ENCODE data around the gene MRPS22.
A peak's percentile ranks its signal among the peaks of the same experiment; 100 is the strongest.
"Not testable (repeated sequence)": the region's sequence is repeated elsewhere in the genome, so short reads cannot be mapped to it uniquely, and the experiment has no call there.

The MRPS22 gene

GRCh38 chr3:139342054-139342453 is 1.8 kb upstream of the MRPS22 start:
- DNase-seq = no peak

- DNase-seq = no peak
Observed at GRCh38 chr3:139346771-139347170, 3.0 kb downstream of the MRPS22 start.

GRCh38 chr3:139353920-139354556 is 10.2 kb downstream of the MRPS22 start:
- no peak for DNase-seq

GRCh38 chr3:139354661-139355060 is 10.8 kb downstream of the MRPS22 start:
- DNase-seq = no peak

- DNase-seq = no peak
Observed at GRCh38 chr3:139355476-139355875, 11.7 kb downstream of the MRPS22 start.

- no peak for DNase-seq
Observed at GRCh38 chr3:139355891-139356290, 12.1 kb downstream of the MRPS22 start.

- no peak for DNase-seq
Observed at GRCh38 chr3:139357899-139358298, 14.1 kb downstream of the MRPS22 start.

GRCh38 chr3:139358841-139359562 is 15.2 kb downstream of the MRPS22 start:
- DNase-seq = no peak

- DNase-seq = no peak
Observed at GRCh38 chr3:139361276-139361675, 17.5 kb downstream of the MRPS22 start.

- no peak for DNase-seq
Observed at GRCh38 chr3:139364549-139364948, 20.7 kb downstream of the MRPS22 start.

GRCh38 chr3:139374099-139374498 is 30.3 kb downstream of the MRPS22 start:
- no peak for DNase-seq

GRCh38 chr3:139377378-139377777 is 33.6 kb downstream of the MRPS22 start:
- no peak for DNase-seq

GRCh38 chr3:139378587-139379241 is 34.9 kb downstream of the MRPS22 start:
- DNase-seq = no peak

GRCh38 chr3:139380575-139380974 is 36.8 kb downstream of the MRPS22 start:
- no peak for DNase-seq

GRCh38 chr3:139382291-139382690 is 38.5 kb downstream of the MRPS22 start:
- DNase-seq = not testable (repeated sequence)

- DNase-seq = no peak
Observed at GRCh38 chr3:139388077-139388476, 44.3 kb downstream of the MRPS22 start.

- no peak for DNase-seq
Observed at GRCh38 chr3:139388821-139389551, 45.2 kb downstream of the MRPS22 start.

GRCh38 chr3:139389552-139390368 is 45.9 kb downstream of the MRPS22 start, which contains the start of gene COPB2:
Gene COPB2, minus strand, starts transcription at chr3:139389647. Its CDS starts 97 bp downstream, at chr3:139389550.
- peak; percentile 95 for DNase-seq

GRCh38 chr3:139394116-139394515 is 50.3 kb downstream of the MRPS22 start:
- no peak for DNase-seq

- no peak for DNase-seq
Observed at GRCh38 chr3:139396707-139397106, 52.9 kb downstream of the MRPS22 start.

- DNase-seq = not testable (repeated sequence)
Observed at GRCh38 chr3:139401155-139401554, 57.3 kb downstream of the MRPS22 start.

All from activated gamma-delta T cell treated with Interleukin-2 at 50 U/mL for 16 hours (primary cell).